Astrocyte of the cerebellum (primary cell): ENCODE data around the gene SPOCK1.

Source experiments
- DNase-seq: peaks from one replicate; pipeline ENCODE4 v3.0.0-alpha.2; 2011; ENCODE audit warnings: low read depth
- H3K4me3 ChIP-seq: 2 replicates; pipeline ENCODE4 v1.5.1; 2011; ENCODE audit warnings: mild to moderate bottlenecking, low read depth, low read length, moderate library complexity
- CTCF ChIP-seq: IDR thresholded peaks from 2 replicates; pipeline ENCODE4 v1.5.1; 2012; ENCODE audit warnings: low read length, low read depth, moderate library complexity, mild to moderate bottlenecking; ENCODE audit errors: missing control alignments
- in situ Hi-C: cut with HindIII; loops from 2 replicates; pipeline ENCODE4 v1.10.0; 2017; ENCODE audit warnings: low sequenced_read_pairs

SPOCK1 gene

GRCh38 chr5:137188566-137188965 lies 310.6 kb downstream of the SPOCK1 start:
- no peak for TF ChIP-seq CTCF
- no peak overlapping the region for H3K4me3 ChIP-seq
- DNase-seq = no peak
- in situ Hi-C loops = no loop called here

DNA sequence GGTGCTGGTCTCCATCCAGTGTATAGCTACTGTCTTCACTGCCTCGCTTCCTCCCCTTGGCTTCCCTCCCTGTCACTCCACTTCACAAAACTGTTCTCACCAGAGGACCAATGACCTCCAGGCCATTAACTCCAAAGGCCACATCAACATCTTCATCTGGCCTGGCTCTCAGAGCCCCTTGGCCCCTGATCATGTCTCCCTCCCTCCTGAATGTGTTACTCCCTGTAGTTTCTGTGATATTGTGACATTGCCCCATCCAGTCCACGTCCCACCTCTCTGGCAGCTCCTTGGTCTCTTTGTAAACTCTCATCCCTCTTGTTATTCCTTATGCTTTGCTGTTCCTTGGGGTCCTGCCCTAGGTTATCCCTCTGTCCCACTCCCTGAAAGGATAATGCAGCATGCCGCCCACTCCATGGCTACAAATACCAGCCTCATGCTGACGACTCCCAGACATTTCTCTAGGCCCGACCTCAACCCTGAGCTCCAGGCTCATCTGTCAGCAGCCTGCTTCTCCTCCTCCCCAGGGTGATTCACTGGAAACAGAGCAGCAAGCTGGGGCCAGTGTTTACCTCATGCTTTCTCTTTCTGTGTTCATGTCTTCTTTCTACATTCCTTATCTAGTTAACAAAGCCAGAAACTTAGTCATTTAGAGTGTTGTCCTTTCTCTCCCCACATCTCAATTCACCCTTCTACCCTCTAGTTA lies 312.2 kb downstream of the SPOCK1 start:
- in situ Hi-C loops = no loop called here
- no peak for TF ChIP-seq CTCF
- DNase-seq = no peak
- no peak overlapping the region for H3K4me3 ChIP-seq

DNA sequence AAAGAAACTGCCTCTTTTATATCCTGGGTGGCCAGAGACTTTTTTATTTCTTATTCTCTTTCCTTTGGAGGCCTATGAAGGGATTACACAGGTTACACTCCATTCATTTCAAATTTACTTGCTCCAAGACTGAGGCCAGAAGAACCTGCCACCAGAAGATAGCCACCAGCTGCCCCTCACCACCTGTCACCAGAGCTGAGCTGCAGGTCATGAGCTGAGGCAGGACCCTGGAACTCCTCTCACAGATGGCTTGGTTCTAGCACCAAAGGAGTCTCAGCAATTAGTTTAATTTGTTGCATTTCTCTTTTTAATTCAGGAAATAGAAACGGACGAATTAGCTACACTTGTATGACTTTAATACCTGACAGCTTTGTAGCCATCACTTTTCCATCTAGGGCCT lies 313.9 kb downstream of the SPOCK1 start:
- in situ Hi-C loops = no loop called here
- no peak for DNase-seq
- no peak for TF ChIP-seq CTCF
- no peak overlapping the region for H3K4me3 ChIP-seq

- no peak for TF ChIP-seq CTCF
- in situ Hi-C loops = no loop called here
- no peak overlapping the region for H3K4me3 ChIP-seq
- DNase-seq = no peak
Measured at GRCh38 chr5:137184734-137185133, 314.4 kb downstream of the SPOCK1 start.

DNA sequence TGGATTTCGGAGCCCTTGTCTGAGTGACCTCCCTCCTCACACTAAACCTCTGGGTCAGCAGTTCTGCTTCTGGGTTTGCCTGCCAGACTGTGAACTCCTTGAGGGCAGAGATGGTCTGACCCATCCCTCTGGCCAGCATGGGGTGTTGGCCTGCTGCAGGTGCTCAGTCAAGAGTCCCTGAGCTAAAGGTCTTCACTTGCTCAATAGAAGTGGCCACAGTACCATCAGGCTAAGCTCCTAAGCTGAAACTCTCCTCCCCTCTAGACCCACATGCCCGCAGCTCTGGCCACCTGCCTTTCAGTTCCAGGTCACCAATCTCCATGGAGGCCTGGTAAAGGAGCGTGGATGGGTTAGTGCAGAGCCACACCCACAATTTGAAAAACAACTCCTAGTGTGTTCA lies 316.6 kb downstream of the SPOCK1 start:
- TF ChIP-seq CTCF = no peak
- DNase-seq = no peak
- no peak overlapping the region for H3K4me3 ChIP-seq
- in situ Hi-C loops = no loop called here

GRCh38 chr5:137181667-137182066 lies 317.5 kb downstream of the SPOCK1 start:
- no peak for TF ChIP-seq CTCF
- H3K4me3 ChIP-seq = no peak overlapping the region
- DNase-seq = no peak
- in situ Hi-C loops = no loop called here
